ENCODE measurements around the gene KIF5C.

The KIF5C gene

GRCh38 chr2:149049142-149049541, 174.1 kb downstream of the KIF5C start:
- peak; percentile 22 for DNase-seq (ENCODE audit: low read depth)

- DNase-seq (ENCODE audit: low read depth): peak; percentile 36
These were observed 175.2 kb downstream of the KIF5C start for GRCh38 chr2:149050188-149050587.

GRCh38 chr2:149055751-149056150, 180.7 kb downstream of the KIF5C start:
- no peak for DNase-seq (ENCODE audit: low read depth)

- no peak for DNase-seq (ENCODE audit: low read depth)
These were observed 181.7 kb downstream of the KIF5C start for GRCh38 chr2:149056541-149057255.

- DNase-seq (ENCODE audit: low read depth): no peak
These were observed 182.4 kb downstream of the KIF5C start for GRCh38 chr2:149057401-149057800.

- no peak for DNase-seq (ENCODE audit: low read depth)
These were observed 183.9 kb downstream of the KIF5C start for GRCh38 chr2:149058936-149059335.

GRCh38 chr2:149059822-149060221, 184.8 kb downstream of the KIF5C start:
- no peak for DNase-seq (ENCODE audit: low read depth)

GRCh38 chr2:149061133-149061745, 186.2 kb downstream of the KIF5C start:
- no peak for DNase-seq (ENCODE audit: low read depth)

- DNase-seq (ENCODE audit: low read depth): no peak
These were observed 187.5 kb downstream of the KIF5C start for GRCh38 chr2:149062531-149062930.

- DNase-seq (ENCODE audit: low read depth): no peak
These were observed 188.2 kb downstream of the KIF5C start for GRCh38 chr2:149063177-149063576.

- no peak for DNase-seq (ENCODE audit: low read depth)
These were observed 189.4 kb downstream of the KIF5C start for GRCh38 chr2:149064365-149064841.

- DNase-seq (ENCODE audit: low read depth): no peak
These were observed 190.0 kb downstream of the KIF5C start for GRCh38 chr2:149064856-149065630.

- no peak for DNase-seq (ENCODE audit: low read depth)
These were observed 193.4 kb downstream of the KIF5C start for GRCh38 chr2:149068225-149068995.

GRCh38 chr2:149068996-149069888, 194.2 kb downstream of the KIF5C start:
- DNase-seq (ENCODE audit: low read depth): peak; percentile 75

- DNase-seq (ENCODE audit: low read depth): no peak
These were observed 195.8 kb downstream of the KIF5C start for GRCh38 chr2:149070681-149071320.

GRCh38 chr2:149075105-149075504, 200.1 kb downstream of the KIF5C start:
- DNase-seq (ENCODE audit: low read depth): no peak

GRCh38 chr2:149075853-149076252, 200.8 kb downstream of the KIF5C start:
- DNase-seq (ENCODE audit: low read depth): no peak

All from non-pigmented ciliary epithelial cell (primary cell).